HG03469 (cell line): ENCODE data around the gene ANKRD50.

Source experiments
- ATAC-seq: cut with Tn5 transposase; IDR thresholded peaks from one replicate; pipeline ENCODE4 v1.9.1; 2021; ENCODE audit warnings: mild to moderate bottlenecking, moderate library complexity, moderate number of reproducible peaks; ENCODE audit not compliant: unreplicated experiment

The ANKRD50 gene

GRCh38 chr4:124635331-124635730 lies 77.2 kb downstream of the ANKRD50 start:
- no peak for ATAC-seq

DNA sequence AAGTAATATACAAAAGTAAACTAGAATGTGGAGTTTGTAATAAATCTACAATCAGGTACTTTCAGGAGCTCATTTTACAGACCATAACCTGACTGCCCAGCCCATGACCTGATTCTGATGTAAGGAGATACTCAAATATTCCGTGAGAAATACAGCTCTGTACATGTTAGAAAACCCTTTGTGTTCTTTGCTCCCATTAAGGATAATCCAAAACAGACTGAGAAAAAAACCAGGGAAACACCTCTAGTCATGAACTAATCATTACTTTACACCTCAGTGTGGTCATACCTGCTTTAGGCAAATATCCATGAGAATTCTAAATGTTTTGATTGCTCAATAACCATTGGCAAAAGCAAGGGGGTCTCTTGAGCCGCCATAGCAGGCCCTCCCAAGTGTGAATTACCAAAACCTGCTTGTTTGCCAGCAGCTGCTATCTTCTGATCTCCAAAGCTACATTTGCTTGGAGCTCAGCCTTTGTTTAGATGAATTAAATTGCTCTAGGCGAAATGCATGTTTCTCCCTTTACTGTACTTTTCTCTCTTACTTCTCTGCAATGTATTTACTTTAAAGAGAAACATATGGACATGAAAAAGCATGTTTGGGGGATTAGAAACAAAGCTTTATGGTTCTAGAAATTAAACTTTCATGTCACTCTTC lies 79.1 kb downstream of the ANKRD50 start:
- no peak for ATAC-seq

- ATAC-seq, result no peak
Observed at GRCh38 chr4:124632439-124632838, 80.1 kb downstream of the ANKRD50 start.

GRCh38 chr4:124631760-124632159 lies 80.8 kb downstream of the ANKRD50 start:
- ATAC-seq, result peak; percentile 96

DNA sequence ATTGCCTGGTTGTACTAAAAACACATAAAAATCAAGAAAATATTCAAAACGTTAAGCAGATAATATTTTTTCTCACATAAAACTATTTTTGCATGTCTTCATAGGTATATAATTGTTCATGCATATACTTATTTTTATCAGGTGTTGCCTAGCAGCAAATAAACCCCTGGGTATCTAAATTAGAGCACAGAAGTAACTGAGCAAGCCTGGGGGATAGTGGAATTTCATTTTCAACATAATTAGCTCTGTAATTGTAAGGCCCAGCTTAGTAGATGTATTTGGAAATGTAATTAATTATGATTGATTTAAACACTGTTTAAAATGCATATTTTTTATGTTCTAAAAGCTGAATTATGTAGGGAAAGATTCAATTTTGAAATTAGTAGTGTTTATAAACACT lies 82.9 kb downstream of the ANKRD50 start:
- ATAC-seq, result no peak
